Large intestine (tissue), 3 donors: ENCODE results near the gene CENPB. TPM values are rescaled to one million over a fixed set of nuclear protein-coding genes. Genes with fewer than 3 reads are reported as not detected.
A peak's percentile ranks its signal among the peaks of the same experiment; 100 is the strongest.

Source experiments
- DNase-seq, 2 donors: peaks; one replicate each; pipeline versions ENCODE4 v3.0.0 to v3.0.0-alpha.2; 2013
- H3K27ac ChIP-seq: one replicate; pipeline ENCODE4 v1.5.1; 2013; ENCODE audit warnings: low read length
- H3K27me3 ChIP-seq: 2 replicates; pipeline ENCODE4 v1.6.1; 2013; ENCODE audit warnings: low read length; ENCODE audit not compliant: control insufficient read depth, insufficient read depth
- H3K36me3 ChIP-seq: 2 replicates; pipeline ENCODE4 v1.6.1; 2013; ENCODE audit warnings: low read length; ENCODE audit not compliant: control insufficient read depth, insufficient read depth
- H3K4me1 ChIP-seq: one replicate; pipeline ENCODE4 v1.6.1; 2013; ENCODE audit warnings: low read length; ENCODE audit not compliant: control insufficient read depth, insufficient read depth
- H3K4me3 ChIP-seq: one replicate; pipeline ENCODE4 v1.5.1; 2013; ENCODE audit warnings: low read length
- H3K9me3 ChIP-seq: one replicate; pipeline ENCODE4 v1.6.1; 2013; ENCODE audit warnings: mild to moderate bottlenecking, low read depth, low read length, moderate library complexity; ENCODE audit not compliant: control insufficient read depth
- WGBS: methylation state at CpG from one replicate; pipeline ENCODE4 v1.1.5; 2013; ENCODE audit warnings: low lambda C conversion rate; ENCODE audit not compliant: insufficient coverage; 5-methylcytosine and 5-hydroxymethylcytosine counted together
- polyA plus RNA-seq: library from polyadenylated mRNA; unstranded; fragments of 120-200 nt; gene quantifications from one replicate; pipeline ENCODE4 v1.2.1, GENCODE V29; 2013

The CENPB gene
- polyA plus RNA-seq, 1 donor = 57.5 TPM

DNA sequence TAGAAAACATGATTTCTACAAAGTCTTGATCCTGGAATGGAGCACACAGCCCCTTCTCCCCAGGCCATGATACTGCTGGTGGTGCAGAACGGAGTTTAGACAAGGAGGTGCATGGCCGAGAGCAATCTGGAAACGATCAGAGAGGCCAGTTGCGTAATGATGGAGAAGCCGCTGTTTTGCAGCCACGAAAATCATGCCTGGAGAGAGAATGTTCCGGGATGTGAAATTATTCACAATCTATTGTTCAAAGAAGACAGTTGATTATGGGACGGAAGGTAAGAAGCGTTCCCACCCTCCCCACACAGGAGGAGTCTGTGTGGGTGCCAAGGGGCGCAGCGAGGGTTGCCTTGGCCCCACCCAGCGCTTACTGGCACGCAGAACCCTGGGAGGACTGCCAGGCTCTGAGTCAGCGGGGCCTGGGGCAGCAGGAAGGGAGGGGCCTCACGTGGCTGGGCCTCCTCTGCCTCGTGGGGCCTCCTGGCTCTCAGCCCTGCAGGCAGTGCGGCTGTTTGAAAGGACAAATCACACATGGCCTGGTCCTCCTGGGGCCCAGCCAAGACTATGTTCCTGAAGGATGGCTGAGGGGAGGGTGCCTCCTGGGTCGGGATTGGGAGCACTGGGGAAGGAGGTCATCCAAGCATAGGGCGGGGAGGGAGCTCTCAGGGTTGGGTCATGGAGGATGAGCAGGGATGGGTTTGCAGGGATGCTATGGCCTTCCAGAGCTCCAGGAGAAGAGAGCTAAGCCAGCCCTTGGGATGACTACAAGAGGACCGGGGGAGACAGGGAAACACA lies 25.1 kb upstream of the CENPB start:
- Histone ChIP-seq H3K36me3 (no peaks in the 10 kb centered on the region), H3K4me3 (peak overlapping the region; percentile 32), H3K27me3 (no peaks in the 10 kb centered on the region), H3K27ac (peak overlapping the region; percentile 93), H3K4me1 (peaks cover 52% of the 10 kb centered on the region), H3K9me3 (no peaks in the 10 kb centered on the region)
- 100% methylated on average over 1 of the region's 20 CpGs for WGBS
- peak; percentile 98 to 99 for DNase-seq

DNA sequence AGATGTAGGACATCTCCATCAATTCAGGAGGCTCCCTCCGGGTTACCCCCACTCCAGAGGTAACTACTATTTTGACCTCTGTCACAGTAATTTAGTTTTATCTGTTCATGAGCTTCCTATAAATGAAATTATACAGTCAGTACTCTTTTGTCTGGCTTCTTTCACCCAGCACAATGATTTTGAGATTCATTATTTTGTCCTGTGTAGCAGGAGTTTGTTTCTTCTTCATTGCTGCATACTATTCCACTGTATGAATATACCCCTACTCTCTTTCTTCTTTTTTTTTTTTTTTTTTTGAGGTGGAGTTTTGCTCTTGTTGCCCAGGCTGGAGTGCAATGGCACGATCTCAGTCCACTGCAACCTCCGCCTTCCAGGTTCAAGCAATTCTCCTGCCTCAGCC lies 22.0 kb upstream of the CENPB start:
- no peaks in the 10 kb centered on the region for H3K9me3 ChIP-seq
- no peak overlapping the region for H3K4me3 ChIP-seq
- no peak for DNase-seq
- no peaks in the 10 kb centered on the region for H3K27me3 ChIP-seq
- H3K36me3 ChIP-seq = peaks cover 21% of the 10 kb centered on the region
- peak overlapping the region; percentile 91 for H3K27ac ChIP-seq
- no CpG with 5 or more reads among the region's 3 CpGs for WGBS
- peaks cover 53% of the 10 kb centered on the region for H3K4me1 ChIP-seq

DNA sequence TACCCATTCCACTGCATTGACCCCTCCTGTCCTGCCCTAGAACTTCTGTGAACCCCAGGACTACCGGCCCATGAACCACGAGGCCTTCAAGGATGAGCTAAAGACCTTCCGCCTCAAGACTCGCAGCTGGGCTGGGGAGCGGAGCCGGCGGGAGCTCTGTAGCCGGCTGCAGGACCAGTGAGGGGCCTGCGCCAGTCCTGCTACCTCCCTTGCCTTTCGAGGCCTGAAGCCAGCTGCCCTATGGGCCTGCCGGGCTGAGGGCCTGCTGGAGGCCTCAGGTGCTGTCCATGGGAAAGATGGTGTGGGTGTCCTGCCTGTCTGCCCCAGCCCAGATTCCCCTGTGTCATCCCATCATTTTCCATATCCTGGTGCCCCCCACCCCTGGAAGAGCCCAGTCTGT lies 18.2 kb upstream of the CENPB start:
- WGBS = no CpG with 5 or more reads among the region's 11 CpGs
- Histone ChIP-seq H3K36me3 (peaks cover 57% of the 10 kb centered on the region), H3K27ac (no peak overlapping the region), H3K9me3 (no peaks in the 10 kb centered on the region), H3K4me1 (peaks cover 46% of the 10 kb centered on the region), H3K4me3 (no peak overlapping the region), H3K27me3 (no peaks in the 10 kb centered on the region)
- DNase-seq = no peak

DNA sequence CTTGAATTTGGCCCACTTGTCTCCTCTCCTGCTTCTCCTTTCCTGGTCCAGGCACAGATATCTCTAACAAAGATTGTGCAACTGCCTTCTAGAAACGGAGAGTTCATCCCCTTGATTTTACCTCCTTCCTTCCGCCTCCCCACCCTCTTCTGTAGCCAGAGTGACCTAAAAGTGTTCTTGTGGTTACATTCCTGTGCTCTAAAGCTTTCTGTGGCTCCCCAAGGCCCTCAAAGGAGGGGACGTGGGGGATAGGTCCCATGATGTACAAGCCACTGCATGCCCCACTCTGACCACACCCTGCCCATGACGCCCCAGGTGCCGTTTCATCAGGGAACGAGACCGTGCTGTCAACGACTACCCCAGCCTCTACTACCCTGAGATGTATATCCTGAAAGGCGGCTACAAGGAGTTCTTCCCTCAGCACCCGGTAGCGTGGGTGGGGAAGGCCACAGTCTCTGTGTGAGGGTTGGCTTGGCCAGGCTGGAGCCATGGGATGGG lies 17.8 kb upstream of the CENPB start:
- Histone ChIP-seq H3K4me3 (no peak overlapping the region), H3K36me3 (peaks cover 57% of the 10 kb centered on the region), H3K27ac (no peak overlapping the region), H3K27me3 (no peaks in the 10 kb centered on the region), H3K4me1 (peaks cover 51% of the 10 kb centered on the region), H3K9me3 (no peaks in the 10 kb centered on the region)
- DNase-seq = no peak
- no CpG with 5 or more reads among the region's 11 CpGs for WGBS

DNA sequence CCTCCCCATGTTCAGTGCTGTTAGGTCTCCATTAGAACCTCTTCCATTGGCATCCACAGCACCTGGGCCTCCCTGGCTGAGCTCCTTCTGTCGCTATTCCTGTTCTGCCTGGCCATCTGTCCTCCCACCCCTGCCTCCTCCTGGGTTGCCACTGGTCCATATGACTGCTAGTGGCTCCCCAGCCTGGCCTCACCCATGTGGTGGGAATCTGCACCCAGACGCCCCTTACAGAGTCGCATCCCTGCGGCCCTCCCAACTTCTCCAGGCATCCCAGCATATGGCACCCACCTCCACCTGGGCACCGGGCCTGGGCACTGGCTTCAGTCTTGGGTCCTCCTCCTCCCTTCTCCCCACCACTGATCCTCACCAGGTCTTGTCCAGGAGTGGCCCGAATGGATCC lies 17.3 kb upstream of the CENPB start:
- no CpG with 5 or more reads among the region's 6 CpGs for WGBS
- H3K27ac ChIP-seq = no peak overlapping the region
- no peak for DNase-seq
- peaks cover 56% of the 10 kb centered on the region for H3K4me1 ChIP-seq
- H3K36me3 ChIP-seq = peaks cover 57% of the 10 kb centered on the region
- H3K9me3 ChIP-seq = no peaks in the 10 kb centered on the region
- H3K27me3 ChIP-seq = no peaks in the 10 kb centered on the region
- H3K4me3 ChIP-seq = no peak overlapping the region

DNA sequence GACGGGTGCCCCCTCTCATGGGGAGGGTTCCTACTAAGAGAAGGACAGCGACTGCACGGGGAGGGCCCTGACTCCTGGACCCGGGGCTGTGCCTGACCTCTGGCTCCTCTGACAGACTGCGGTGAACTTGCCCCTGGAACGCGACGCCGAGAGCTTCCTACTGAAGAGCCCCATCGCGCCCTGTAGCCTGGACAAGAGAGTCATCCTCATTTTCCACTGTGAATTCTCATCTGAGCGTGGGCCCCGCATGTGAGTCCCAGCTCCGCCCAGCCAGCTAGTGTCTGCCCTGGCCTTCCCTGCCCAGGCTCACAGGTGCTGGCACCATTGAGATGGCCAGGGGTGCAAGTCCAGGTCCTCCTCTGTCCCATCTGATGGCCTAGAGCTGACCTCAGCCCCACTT lies 16.7 kb upstream of the CENPB start:
- no peak overlapping the region for H3K27ac ChIP-seq
- H3K27me3 ChIP-seq = no peaks in the 10 kb centered on the region
- H3K36me3 ChIP-seq = peaks cover 57% of the 10 kb centered on the region
- H3K4me3 ChIP-seq = no peak overlapping the region
- no CpG with 5 or more reads among the region's 14 CpGs for WGBS
- H3K9me3 ChIP-seq = no peaks in the 10 kb centered on the region
- no peak for DNase-seq
- H3K4me1 ChIP-seq = peaks cover 57% of the 10 kb centered on the region

DNA sequence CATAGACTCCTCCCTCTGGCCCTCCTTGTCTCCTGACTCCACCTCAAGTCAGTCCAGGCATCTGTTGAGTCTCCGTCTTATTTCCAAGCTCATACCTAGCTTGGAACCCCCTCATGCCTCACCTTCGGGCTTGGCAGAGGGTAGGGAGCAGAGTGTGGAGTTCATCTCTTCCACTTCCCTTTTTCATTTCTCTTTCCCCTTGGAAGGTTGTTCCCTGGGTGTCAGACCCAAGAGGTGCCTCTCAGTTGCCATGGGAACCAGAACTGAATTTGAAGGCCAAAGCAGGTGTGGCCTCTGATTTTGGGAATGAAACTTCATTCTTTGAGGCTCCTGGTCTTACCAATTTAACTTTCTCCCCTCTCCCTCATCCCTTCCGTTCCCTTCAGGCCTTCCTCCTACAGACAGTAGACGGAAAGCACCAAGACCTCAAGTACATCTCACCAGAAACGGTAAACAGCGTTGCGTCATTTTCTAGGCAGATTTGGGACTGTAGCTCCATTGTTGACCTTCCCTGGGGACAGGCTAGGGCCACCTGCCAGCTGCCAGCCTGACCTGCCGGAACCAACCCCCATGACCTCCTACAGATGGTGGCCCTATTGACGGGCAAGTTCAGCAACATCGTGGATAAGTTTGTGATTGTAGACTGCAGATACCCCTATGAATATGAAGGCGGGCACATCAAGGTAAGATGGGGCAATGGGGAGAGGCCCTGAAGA lies 16.1 kb upstream of the CENPB start:
- Histone ChIP-seq H3K4me3 (no peak overlapping the region), H3K27ac (no peak overlapping the region), H3K36me3 (peaks cover 57% of the 10 kb centered on the region), H3K9me3 (no peaks in the 10 kb centered on the region), H3K27me3 (no peaks in the 10 kb centered on the region), H3K4me1 (peaks cover 55% of the 10 kb centered on the region)
- 83% methylated on average over 1 of the region's 11 CpGs for WGBS
- DNase-seq = no peak

DNA sequence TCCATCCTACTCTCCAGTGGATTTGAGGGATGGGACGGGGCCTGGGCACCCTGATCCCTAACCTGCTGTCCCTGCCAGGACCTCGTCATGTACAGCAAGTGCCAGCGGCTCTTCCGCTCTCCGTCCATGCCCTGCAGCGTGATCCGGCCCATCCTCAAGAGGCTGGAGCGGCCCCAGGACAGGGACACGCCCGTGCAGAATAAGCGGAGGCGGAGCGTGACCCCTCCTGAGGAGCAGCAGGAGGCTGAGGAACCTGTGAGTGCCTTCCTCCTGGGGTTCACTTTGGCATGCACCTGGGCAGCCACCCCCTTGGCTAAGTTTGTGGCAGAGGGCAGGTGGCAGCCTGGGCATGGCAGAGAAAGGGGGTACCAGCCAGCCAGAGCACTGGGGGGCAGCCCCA lies 15.3 kb upstream of the CENPB start:
- no CpG with 5 or more reads among the region's 13 CpGs for WGBS
- Histone ChIP-seq H3K4me3 (no peak overlapping the region), H3K9me3 (no peaks in the 10 kb centered on the region), H3K27ac (no peak overlapping the region), H3K27me3 (no peaks in the 10 kb centered on the region), H3K36me3 (peaks cover 57% of the 10 kb centered on the region), H3K4me1 (peaks cover 55% of the 10 kb centered on the region)
- no peak for DNase-seq

DNA sequence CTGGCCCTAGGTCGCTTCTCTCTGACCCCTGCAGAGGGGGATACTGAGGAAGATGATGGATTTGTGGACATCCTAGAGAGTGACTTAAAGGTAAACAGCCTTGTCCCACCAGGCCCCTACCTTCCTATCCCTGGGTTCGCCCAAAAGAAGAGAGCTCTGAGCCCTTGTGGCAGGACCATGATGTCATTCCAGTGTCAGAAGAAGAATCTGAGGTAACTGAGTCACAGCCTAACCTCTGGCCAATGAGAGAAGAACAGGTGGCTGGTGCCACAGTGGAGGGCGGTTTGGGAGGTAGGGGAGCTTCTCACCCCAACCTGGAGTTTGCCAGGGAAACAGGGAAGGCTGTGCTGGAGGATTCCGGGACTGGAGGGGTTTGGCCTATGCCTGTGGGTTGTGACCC lies 14.8 kb upstream of the CENPB start:
- Histone ChIP-seq H3K4me3 (no peak overlapping the region), H3K9me3 (no peaks in the 10 kb centered on the region), H3K4me1 (peaks cover 55% of the 10 kb centered on the region), H3K27me3 (no peaks in the 10 kb centered on the region), H3K27ac (no peak overlapping the region), H3K36me3 (peaks cover 57% of the 10 kb centered on the region)
- DNase-seq = no peak
- no CpG with 5 or more reads among the region's 4 CpGs for whole genome bisulfite sequencing

DNA sequence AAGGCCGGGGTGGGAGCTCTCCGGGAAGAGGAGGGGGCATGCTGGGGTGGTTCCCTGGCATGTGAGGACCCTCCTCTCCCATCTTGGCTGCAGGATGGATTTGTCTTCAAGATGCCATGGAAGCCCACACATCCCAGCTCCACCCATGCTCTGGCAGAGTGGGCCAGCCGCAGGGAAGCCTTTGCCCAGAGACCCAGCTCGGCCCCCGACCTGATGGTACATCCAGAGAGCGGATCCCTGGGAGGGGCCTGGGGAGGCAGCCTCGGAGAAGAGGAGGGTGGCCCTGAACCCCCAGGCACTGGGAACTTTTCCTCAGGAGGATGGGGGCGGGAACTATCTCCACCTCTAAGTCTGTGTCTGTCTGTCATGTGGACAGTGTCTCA lies 14.3 kb upstream of the CENPB start:
- Histone ChIP-seq H3K4me1 (peaks cover 51% of the 10 kb centered on the region), H3K4me3 (no peak overlapping the region), H3K27me3 (no peaks in the 10 kb centered on the region), H3K9me3 (no peaks in the 10 kb centered on the region), H3K27ac (no peak overlapping the region), H3K36me3 (peaks cover 57% of the 10 kb centered on the region)
- no peak for DNase-seq
- WGBS = no CpG with 5 or more reads among the region's 8 CpGs
